HG02623 (cell line): ENCODE measurements around the gene DNAJC15.

Experiments used
- ATAC-seq: cut with Tn5 transposase; IDR thresholded peaks from one replicate; pipeline ENCODE4 v1.9.1; 2021; ENCODE audit warnings: moderate library complexity; ENCODE audit not compliant: unreplicated experiment

DNAJC15 gene

DNA sequence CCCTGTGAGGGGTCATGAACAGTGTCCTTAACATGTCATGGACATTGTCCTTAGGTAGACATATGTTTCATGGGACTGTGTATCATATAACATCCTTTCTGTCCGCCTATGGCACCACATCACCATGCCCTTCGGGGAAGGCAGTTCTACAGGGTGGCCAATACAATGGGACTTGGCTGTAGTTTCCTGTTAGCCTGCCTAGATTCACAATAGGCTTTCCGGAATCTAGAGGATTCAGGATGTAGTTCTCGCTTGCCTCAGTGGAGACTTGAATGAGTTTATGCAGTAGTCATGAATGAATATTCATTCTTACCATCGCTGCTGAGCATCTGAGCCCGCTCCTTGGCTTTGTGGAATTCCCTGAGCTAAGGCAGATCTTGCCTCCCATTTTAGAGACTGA lies 100.5 kb downstream of the DNAJC15 start:
- no peak for ATAC-seq

DNA sequence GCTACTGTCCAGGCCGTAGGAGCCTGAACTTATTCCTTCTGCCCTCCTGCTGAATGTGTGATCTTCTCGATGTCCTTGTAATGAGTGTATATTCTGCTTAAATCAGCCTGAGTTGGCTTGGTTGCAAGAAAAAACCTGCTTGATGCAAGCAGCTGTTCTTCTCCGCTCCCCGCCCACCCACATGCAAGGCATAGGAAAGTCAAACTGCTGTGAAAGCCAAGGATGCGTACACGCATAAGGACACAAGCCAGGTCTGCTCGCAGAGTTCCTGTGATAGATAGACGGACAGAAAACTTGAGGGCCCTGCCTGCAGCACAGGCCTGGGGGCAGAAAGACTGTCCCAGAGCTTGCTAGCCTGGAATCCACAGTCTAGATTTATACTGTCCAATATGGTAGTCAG lies 101.1 kb downstream of the DNAJC15 start:
- ATAC-seq = no peak

DNA sequence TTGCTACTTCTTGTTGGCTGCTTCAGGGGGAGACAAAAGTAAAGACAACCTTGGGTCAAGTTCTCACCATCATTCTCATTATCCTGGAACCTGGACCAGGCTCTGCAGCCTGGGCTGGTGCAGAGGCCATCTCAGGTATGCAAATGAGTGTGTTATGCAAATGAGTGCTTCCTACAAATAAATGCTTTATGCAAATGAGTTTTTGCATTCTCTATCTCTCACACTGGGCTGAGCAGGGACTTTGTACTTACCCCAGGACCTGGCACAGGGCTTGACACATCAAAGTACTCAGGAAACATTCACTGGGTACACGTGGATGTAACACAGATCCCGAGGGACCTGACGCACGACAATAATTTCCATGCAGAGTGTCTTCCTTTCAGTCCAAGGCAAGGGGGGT lies 103.0 kb downstream of the DNAJC15 start:
- ATAC-seq = no peak

DNA sequence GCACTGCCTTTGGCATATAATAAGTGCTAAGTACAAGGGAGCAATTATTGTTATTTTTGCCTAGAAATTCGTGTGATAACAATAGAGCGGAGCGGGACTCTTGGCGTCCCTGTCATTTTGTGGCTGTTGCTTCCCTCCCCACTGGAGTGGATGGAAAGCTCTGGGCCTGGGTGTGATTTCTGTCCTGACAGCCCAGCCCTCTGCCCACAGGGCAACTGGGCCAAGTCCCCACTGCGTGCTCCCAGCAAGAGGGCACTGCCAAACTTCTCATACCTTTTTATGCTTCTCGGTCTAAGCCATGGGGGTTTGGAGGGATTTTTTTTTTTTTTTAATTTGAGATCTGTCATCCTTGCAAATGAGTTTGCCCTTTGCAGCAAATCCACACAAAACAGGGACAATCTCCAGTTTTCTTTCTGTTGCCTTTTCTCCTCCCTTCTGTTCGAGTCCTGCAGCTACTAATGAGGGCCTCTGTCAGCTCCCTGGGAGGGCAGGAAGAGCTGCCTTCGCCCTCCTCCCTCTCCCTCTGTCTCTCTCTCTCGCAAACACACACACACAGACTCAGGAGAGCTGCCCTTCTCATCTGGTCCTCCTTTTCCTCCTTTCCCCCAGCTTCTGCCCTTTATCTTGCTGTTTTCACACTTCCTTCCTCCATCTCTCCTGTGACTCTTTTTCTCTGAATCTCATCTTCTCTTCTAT lies 103.9 kb downstream of the DNAJC15 start:
- ATAC-seq = no peak

DNA sequence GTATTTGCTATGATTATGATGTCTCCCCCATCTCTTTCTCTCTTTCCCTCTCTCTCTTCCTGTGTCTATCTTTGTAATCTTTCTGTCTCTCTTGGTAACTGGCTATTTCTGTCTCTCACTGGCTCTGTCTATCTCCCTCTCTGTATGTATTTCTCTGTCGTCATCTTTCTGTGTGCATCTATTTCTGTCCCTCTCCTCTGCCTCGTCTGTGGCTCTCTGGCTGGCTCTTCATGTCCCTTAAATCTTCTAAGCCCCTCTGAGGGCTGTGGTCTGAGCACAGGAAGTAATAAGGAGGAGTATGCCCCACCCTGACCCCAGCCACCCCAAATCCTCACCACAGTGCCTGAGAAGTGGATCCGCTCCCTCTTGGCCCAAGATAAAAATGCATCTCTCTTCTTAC lies 104.4 kb downstream of the DNAJC15 start:
- ATAC-seq = no peak

DNA sequence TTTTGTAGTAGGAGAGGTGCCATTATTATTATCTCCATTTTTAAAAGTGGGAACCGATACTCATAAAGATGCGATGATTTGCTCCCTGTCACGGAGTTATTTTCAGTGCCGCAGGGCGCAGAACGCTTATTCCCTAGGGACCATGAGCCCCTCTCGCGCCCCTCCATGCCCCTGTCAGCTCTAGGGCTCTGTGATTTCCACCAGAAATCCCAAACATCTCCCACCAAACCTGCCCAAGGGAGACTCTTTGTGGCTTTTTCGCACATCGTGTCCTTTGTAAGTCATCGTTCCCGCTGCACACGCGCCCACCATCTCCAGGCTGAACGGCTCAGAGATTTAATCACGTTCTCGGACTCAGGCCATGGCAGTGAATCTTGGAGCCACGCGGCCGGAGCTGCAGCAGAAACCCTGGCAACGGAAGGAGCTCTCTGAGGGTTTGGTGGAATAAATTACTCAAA lies 105.1 kb downstream of the DNAJC15 start:
- ATAC-seq = no peak

DNA sequence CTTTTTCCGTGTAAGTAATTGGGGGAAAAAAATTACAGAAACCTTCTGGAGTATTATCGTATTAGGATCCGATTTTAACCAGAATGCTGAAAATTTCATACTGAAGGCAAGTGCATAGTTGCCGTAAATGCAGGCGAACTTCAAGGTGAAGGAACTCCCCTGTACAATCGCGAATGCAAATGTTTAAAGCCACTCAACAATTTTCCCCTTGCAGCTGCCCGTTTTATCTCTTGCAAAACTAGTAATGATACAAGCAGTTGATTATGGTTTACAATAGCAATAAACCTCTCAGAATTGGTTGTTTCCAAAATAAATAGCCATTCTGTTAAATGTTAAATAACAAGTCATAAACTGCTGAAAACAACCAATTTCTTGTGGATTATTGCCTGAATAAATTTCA lies 105.7 kb downstream of the DNAJC15 start:
- ATAC-seq = no peak

DNA sequence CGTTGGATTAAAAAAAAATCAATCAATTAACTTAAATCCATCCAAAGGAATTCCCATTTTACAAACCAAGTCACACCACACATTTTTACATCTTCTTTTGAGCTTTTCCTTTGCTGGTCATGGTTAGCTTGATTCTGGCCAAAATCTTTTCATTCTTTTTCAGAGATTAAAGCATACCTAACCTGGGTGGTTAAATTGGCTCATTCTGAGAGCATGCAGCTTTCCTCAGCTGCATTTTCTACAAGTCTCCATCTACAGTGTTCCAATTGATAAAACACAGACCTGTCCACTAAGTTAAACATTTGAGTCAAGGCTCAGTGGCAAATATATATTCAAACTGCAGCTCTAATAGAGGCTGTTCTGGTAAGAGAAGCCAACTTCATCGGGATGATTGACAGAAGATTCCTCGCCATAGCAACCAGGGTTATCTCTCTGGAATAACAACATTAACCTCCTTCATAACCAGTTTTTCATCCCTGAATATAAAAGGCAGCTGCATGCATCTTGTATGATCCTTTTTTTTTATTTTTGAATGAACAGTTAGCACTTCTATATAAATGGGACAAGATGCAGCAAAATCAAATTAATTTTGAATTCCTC lies 106.2 kb downstream of the DNAJC15 start:
- no peak for ATAC-seq

DNA sequence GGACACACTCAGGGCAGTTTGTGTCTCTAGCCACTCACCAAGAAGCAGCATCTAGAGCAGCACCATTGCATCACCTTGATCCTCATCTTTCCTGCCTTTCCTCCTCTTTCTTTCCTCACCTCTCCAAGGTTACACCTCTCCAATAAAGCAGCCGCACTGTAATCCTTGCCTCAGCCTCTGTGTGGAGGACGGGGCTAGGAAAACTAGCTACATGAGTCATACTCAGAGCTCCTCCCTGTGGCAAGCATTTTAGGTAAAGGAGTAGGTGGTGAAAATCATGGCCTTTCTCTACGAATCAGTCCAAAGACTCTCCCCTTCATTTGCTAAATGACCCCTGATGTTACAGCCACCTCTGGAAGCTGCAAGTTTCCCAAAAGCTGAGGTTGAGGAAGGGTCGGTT lies 108.9 kb downstream of the DNAJC15 start:
- ATAC-seq = no peak

DNA sequence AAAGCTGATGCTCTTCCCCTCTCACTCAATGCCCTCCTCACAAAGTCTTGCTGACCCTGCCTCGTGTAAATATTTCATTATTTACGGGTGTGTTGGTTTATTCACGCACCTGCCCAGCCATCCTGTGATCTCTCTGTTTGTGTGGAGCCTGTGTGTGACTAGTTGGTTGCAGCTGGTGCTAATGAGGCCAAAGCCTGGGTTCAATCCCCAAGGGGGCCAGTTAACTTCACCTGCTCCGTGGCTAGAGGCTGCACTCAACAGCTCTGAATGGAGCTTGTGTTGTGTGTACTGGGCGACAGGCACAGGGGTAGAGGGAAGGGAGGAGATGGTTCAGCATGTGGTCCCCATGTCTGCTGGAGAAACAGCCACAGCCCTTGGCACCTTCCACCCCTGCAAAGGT lies 109.5 kb downstream of the DNAJC15 start:
- ATAC-seq = no peak

DNA sequence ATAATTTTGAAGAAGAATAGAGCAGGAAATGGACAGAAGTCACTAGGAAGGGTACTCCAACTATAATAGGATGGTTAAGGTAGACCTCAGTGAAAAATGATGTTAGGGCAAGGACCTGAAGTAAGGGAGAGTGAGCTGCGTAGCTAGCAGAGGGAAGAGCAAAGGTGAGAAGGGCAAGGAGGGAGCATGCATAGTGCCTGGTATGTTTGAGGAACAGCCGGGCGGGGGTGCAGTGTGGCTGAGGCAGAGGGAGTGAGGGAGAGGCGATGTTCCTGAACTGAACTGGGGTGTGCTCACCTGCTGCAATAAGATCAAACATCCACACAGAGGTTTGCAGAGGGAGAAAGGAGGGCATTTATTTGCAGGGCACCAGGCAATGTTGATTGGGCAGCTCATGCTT lies 110.4 kb downstream of the DNAJC15 start:
- no peak for ATAC-seq

DNA sequence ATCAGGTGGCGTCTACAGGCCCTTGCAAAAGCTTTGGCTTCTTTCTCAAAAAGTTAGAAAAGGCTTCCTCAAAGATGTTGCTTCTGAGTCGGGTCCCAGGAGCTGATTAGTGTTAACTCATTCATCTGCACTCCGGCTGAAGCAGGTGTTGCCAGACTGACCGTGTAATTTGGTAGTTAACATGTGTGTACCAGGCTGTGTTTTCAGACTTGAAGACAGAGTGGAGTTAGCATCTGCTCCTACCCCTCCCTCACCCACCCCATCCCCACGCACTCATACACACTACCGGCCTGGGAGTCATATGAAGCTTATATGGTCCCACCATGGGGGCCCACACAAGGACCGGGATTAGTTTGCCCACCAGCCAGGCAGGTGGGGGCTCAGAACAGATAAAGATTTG lies 111.5 kb downstream of the DNAJC15 start:
- ATAC-seq = no peak

DNA sequence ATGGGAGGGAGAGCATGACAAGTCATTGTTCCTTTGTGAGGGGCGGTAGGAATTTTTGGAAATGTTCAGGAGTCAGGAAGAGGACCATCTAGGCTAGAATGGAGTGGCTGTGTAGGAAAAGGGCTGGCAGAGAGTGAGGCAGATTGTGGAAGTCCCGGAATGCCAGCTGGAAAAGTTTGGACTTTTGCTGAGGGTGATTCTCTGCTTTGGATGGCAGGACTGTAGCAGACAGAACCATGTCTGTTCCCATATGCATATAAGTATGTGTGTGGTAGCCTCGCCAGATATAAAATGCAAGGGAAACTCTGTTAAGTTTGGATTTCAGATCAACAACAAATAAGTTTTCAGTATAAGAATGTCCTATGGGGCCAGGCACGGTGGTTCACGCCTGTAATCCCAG lies 112.1 kb downstream of the DNAJC15 start:
- ATAC-seq = no peak

DNA sequence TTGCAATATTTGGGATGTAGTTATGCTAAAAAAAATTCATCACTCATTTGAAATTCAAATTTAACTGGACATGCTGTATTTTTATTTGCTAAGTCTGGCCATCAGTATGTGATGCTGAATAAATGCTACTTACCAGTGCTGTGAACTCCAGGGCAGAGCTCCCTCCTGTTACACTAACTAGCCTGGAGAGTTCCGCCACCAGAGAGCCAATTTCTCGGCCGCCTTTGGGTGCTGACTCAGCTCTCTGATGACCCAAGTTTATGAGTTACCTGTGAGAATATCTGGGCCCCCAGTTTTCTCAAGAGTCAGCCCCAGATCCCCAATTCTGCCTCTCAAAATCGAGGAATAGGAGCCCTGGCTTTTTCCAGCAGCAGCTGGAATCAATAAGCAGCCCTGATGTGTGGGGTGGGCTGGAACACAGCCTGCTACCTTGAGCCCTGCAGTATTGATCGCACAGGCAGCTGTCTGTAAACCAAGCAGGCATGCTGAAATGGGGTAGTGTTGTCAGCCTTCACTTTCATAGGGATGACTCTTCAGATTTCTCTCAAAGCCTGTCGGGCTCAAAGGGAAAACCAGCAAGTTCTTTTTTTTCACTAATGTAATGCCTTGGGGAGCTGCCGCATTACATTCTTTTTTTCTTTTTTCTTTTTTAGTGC lies 113.7 kb downstream of the DNAJC15 start:
- no peak for ATAC-seq

DNA sequence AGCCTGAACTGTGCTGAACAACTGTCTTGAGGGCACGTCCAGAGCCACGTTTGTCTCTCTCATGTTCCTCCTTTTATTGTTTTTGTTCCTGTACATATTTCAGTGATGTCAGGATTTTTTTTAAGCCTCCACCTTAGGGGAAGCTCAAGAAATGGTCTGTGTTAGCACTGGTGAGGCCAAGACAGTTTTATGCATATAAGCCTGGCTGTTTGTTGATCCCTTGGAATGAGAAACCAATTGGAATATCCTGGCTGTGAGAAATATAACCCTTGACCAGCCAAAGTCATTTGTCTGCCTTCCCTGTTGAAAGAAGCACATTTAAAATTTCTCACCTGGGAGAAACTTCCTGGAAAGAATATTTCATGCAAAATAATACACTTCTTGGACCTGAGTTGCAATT lies 115.8 kb downstream of the DNAJC15 start:
- ATAC-seq = no peak

DNA sequence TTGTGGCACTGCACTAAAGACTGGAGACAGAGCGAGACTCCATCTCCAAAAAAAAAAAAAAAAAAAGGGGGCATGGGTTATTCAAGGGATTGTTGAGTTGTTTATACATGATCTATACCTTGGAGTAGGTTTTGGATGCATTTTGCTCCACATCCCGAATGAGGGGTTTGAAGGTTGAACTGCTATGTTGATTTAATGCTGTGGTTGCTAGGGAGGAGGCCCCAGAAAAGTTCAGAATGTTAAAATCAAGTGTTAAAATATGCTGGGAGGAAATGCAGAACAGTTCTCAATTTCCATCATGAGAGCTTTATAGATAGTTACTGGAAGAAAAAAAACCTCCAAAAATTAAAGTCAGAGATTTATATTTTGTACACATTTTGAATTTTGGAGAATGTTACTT lies 116.5 kb downstream of the DNAJC15 start:
- no peak for ATAC-seq

DNA sequence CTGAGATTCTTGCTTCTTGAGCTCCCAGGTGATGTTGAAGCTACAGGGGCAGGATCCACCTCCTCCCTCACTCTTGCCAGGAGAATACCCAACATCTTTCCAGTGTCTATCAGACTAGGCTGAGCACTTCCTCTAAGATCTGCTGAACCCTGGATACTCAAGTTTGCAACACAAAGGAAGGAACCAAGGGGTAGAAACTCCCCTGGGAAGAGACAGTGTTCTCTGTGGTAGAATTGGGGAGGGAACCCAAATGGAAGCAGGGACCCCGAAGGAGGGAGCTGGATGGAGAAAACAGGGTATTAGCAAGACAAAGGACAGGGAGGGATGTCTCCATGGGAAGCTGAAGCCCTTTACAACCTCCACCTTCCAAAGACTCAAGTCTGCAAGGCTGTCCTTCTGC lies 117.6 kb downstream of the DNAJC15 start:
- ATAC-seq = no peak

DNA sequence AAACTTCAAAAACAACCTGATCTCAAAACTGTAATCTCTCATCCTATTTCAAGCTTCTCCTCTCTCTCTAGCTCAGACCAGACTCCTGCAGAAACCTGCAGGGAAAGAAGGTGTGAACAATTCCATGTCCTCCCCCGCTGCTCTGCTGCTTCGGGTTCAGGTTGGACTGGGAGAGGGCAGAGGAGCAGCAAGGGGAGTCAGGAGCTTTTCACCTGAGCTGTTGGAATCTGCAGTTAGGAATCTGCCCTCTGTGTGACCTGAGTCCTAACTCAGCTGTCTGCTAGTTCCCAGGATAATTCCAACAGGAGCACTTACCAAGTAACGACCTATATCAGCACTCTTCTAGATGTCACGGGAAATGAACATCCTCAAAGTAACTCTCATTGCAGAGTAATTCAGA lies 118.3 kb downstream of the DNAJC15 start:
- no peak for ATAC-seq

DNA sequence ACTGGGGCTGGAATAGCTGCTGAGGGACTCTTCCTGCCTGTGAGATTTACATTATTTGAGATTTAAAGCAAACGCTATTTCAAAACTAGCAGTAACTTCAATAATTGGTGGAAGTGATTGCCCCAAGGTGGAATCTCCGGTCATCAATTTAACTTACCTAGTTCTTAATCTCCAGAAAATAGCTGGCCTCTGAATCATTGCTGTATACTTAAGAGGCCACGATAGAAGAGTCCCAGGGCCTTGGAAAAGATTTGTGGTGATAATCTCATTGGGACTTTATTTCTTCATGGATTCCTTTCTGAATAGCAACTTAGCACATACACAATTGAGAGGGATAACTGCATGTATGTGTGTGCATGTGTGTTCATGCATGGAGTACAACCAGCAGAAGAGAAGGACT lies 120.2 kb downstream of the DNAJC15 start:
- ATAC-seq = no peak

DNA sequence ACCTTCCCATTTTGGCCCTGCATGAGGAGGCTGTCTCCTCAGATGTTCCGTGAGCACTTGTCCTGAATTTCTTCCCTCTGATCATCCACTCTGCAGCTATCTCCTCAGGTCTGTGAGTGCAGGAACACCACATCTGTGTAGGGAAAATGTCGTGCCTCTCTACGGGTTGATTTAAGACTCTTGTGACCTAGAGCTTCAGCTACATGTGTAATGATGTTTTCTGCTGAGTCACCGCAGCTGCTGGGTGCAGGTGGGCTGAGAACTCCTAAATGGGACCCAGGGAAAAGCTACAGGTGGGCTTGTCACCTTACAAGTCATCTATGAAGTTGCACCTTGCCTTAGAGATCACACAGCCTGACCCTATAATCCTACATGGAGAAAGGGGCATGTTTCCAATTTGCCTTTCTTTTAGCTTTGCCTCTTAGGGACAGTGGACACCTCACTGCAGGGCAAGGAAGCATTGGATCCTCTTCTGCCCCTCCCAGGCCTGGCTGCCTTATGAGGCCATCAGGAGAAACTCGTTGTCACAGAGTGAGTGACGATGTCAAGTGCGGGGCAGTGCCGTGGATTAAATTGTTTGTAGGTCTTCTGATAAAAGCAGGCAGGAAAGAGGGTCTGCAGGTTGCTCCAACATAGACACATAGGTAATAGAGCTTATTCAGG lies 122.3 kb downstream of the DNAJC15 start:
- ATAC-seq = no peak

DNA sequence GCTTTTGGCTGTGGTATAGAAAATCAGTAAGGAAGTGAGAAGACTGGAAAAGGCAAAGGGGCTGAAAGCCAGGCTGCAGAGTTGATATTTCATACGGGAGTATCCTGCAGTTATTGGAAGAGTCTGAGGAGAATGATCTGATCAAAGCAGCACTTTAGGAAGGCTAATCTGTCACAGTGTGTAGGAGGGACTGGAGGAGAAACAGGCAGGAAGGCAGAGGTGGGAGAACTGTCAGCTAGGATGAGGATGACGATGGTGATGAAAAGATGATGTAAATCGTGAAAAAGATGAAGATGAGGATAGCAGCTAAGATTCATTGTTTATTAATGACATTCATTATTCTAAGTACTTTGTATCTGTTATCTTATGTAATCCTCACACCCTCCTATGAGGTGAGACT lies 123.0 kb downstream of the DNAJC15 start:
- no peak for ATAC-seq
